ENCODE measurements around the gene MRPS10. TPM values are rescaled to one million over a fixed set of nuclear protein-coding genes. Genes with fewer than 3 reads are reported as not detected.

The MRPS10 gene
- total RNA-seq, 2 donors from 2014 or later: 27.9 to 52.4 TPM

GRCh38 chr6:42260972-42261371, 43.3 kb upstream of the MRPS10 start:
- no peak overlapping the region for H3K27ac ChIP-seq
- no peaks in the 10 kb centered on the region for H3K27me3 ChIP-seq
- no peak overlapping the region for H3K4me3 ChIP-seq
- peaks cover 0 to 16% of the 10 kb centered on the region in 2 donors for H3K4me1 ChIP-seq
- no peaks in the 10 kb centered on the region for H3K9me3 ChIP-seq
- DNase-seq (ENCODE audit: low spot score): no peak
- TF ChIP-seq CTCF (IDR thresholded peaks at IDR 0.05): peak; percentile 46 to 74
- no peaks in the 10 kb centered on the region for H3K36me3 ChIP-seq

GRCh38 chr6:42260396-42260888, 42.8 kb upstream of the MRPS10 start:
- H3K27me3 ChIP-seq: no peaks in the 10 kb centered on the region
- no peak for DNase-seq (ENCODE audit: low spot score)
- H3K36me3 ChIP-seq: no peaks in the 10 kb centered on the region
- TF ChIP-seq CTCF (IDR thresholded peaks at IDR 0.05): no peak
- no peaks in the 10 kb centered on the region for H3K9me3 ChIP-seq
- H3K4me1 ChIP-seq: peaks cover 0 to 16% of the 10 kb centered on the region in 2 donors
- no peak overlapping the region for H3K4me3 ChIP-seq
- H3K27ac ChIP-seq: no peak overlapping the region

GRCh38 chr6:42259841-42260395, 42.3 kb upstream of the MRPS10 start:
- no peak for DNase-seq (ENCODE audit: low spot score)
- H3K9me3 ChIP-seq: no peaks in the 10 kb centered on the region
- TF ChIP-seq CTCF (IDR thresholded peaks at IDR 0.05): no peak

GRCh38 chr6:42259286-42259685, 41.6 kb upstream of the MRPS10 start:
- H3K27ac ChIP-seq: no peak overlapping the region
- DNase-seq (ENCODE audit: low spot score): no peak

More at GRCh38 chr6:42259841-42260395, 42.3 kb upstream of the MRPS10 start:
- H3K27ac ChIP-seq: no peak overlapping the region
- H3K27me3 ChIP-seq: no peaks in the 10 kb centered on the region
- no peaks in the 10 kb centered on the region for H3K36me3 ChIP-seq
- H3K4me3 ChIP-seq: no peak overlapping the region
- peaks cover 0 to 16% of the 10 kb centered on the region in 2 donors for H3K4me1 ChIP-seq

GRCh38 chr6:42257614-42258013, 40.0 kb upstream of the MRPS10 start:
- H3K27ac ChIP-seq: no peak overlapping the region
- DNase-seq (ENCODE audit: low spot score): no peak
- no peaks in the 10 kb centered on the region for H3K36me3 ChIP-seq

More at GRCh38 chr6:42259286-42259685, 41.6 kb upstream of the MRPS10 start:
- Histone ChIP-seq H3K4me1 (peaks cover 0 to 16% of the 10 kb centered on the region in 2 donors), H3K9me3 (no peaks in the 10 kb centered on the region), H3K27me3 (no peaks in the 10 kb centered on the region), H3K4me3 (no peak overlapping the region), H3K36me3 (no peaks in the 10 kb centered on the region)
- no peak for TF ChIP-seq CTCF (IDR thresholded peaks at IDR 0.05)

More at GRCh38 chr6:42257614-42258013, 40.0 kb upstream of the MRPS10 start:
- no peak for TF ChIP-seq CTCF (IDR thresholded peaks at IDR 0.05)
- Histone ChIP-seq H3K27me3 (no peaks in the 10 kb centered on the region), H3K9me3 (no peaks in the 10 kb centered on the region), H3K4me3 (no peak overlapping the region), H3K4me1 (peaks cover 0 to 22% of the 10 kb centered on the region in 2 donors)

Data from right atrium auricular region (tissue), 2 donors.